Bronchial epithelial cell (primary cell): ENCODE data around the gene TMEM184C. TPM values are rescaled to one million over a fixed set of nuclear protein-coding genes. Genes with fewer than 3 reads are reported as not detected.
A peak's percentile ranks its signal among the peaks of the same experiment; 100 is the strongest.

Experiments
- DNase-seq: peaks from one replicate; pipeline ENCODE4 v3.0.0-alpha.2; 2010; ENCODE audit warnings: low read depth
- FAIRE-seq: peaks from 2 replicates; lab custom pipeline; 2011; peaks lifted over from hg19 to GRCh38; lab: Jason Lieb, UNC
- H3K27me3 ChIP-seq: 2 replicates; pipeline ENCODE4 v1.5.1; 2011; ENCODE audit warnings: low read length; ENCODE audit not compliant: control insufficient read depth, insufficient read depth
- H3K36me3 ChIP-seq: 2 replicates; pipeline ENCODE4 v1.5.1; 2011; ENCODE audit warnings: low read length; ENCODE audit not compliant: control insufficient read depth, insufficient read depth
- H3K4me3 ChIP-seq: 2 replicates; pipeline ENCODE4 v1.5.1; 2011; ENCODE audit warnings: mild to moderate bottlenecking, low read depth, low read length, control low read depth
- total RNA-seq: library from RNA; depleted of rRNA; stranded (reverse); fragments of >200 nt; gene quantifications from 2 replicates; pipeline ENCODE4 v1.2.1, GENCODE V29; 2014
- TF ChIP-seq, protein P1 (sequence below): IDR thresholded peaks from 2 replicates; pipeline ENCODE4 v1.5.1; 2011; ENCODE audit warnings: mild to moderate bottlenecking, moderate library complexity, low read length, control low read depth, inconsistent platforms; ENCODE audit not compliant: insufficient read depth, severe bottlenecking

The TMEM184C gene
- total RNA-seq, 1 donor from 2014 or later = 51.3 TPM

DNA sequence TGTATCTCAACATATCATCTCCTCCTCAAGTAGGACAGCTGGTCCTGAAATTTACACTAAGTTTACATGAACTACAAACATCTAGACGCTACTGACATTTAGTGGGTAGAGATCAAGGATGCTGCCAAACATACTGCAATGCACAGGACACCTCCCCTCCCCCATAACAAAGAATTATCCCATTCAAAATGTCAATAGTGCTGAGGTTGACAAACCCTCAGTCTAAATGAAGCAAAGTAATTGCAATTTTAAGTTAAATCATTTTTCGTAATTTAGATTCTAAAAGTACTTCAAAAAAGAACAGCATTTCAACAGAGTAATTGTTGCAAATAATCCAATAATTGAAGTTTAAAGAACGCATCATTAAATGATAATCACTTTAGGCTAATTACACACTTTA is 65.6 kb downstream of the TMEM184C start:
- DNase-seq (no peak), FAIRE-seq (no peak)
- H3K4me3 ChIP-seq = no peak overlapping the region
- TF ChIP-seq, protein P1, sequence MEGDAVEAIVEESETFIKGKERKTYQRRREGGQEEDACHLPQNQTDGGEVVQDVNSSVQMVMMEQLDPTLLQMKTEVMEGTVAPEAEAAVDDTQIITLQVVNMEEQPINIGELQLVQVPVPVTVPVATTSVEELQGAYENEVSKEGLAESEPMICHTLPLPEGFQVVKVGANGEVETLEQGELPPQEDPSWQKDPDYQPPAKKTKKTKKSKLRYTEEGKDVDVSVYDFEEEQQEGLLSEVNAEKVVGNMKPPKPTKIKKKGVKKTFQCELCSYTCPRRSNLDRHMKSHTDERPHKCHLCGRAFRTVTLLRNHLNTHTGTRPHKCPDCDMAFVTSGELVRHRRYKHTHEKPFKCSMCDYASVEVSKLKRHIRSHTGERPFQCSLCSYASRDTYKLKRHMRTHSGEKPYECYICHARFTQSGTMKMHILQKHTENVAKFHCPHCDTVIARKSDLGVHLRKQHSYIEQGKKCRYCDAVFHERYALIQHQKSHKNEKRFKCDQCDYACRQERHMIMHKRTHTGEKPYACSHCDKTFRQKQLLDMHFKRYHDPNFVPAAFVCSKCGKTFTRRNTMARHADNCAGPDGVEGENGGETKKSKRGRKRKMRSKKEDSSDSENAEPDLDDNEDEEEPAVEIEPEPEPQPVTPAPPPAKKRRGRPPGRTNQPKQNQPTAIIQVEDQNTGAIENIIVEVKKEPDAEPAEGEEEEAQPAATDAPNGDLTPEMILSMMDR = no peak
- H3K36me3 ChIP-seq = no peaks in the 10 kb centered on the region
- no peaks in the 10 kb centered on the region for H3K27me3 ChIP-seq

DNA sequence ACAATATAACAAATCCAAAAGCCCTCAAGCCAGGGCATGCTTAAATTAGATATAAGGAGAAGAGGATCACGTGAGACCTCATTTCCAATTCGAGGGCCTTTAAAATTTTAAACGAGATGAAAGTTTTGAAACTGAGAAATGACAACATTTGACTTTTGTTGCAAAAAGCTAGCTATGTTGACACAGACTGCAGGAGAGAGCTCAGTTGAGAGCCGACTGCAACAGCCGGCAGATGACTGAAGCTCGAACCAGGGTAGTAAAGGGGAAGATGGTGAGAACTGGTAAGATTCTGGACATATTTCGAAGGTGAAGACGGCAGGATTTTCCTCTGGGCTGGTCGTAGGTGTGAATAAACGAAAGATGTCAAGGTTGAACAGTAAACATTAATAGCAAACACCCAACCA is 66.0 kb downstream of the TMEM184C start:
- DNase-seq = peak; percentile 17
- no peaks in the 10 kb centered on the region for H3K27me3 ChIP-seq
- H3K36me3 ChIP-seq = no peaks in the 10 kb centered on the region
- peak overlapping the region; percentile 72 for H3K4me3 ChIP-seq
- FAIRE-seq = no peak
- TF ChIP-seq, protein P1 = no peak

DNA sequence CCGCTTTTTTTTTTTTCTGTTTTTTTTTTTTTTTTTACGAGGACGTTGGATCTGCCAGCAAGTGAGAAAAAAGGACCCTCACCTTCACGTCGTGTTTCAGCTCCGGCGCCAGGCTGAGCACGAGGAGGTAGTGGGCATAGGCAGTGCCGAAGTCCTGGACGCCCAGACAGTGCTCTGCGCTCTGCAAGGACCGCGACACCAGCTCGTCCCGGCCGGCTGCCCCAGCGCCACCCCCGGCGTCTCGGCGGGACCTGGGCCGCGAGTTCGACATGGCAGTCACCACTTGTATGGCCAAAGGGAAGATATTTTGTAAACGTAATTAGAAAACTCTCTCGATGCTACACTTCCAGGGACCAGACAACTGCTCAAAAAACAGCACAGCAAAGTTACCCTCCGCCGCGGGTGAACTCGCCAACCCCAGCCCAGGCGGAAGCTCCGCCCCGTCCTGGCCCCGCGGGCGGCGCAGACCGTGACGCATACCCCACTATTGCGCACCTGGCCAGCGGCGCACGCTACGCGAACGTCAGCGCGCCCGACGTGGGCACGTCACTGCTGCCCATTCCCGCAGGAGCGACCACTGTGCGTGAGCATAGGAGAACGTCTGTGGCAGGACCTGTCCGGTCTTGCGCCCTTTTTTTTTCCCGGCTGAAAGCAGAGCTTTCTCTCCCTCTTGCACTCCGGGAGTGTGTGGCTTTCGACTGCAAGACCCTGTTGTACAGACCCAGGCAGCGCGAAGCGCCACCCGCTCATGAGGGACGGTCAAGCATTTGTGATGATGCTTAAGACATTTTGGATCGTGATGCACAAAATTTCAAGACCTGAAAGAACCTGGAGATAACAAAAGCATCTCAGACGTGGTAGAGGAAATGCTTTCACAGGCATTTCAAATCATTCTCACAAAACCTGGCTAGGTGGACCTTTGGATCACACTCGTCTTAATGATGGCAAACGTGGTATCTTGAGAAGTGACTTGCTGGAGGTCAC is 66.8 kb downstream of the TMEM184C start, which contains the start of gene PRMT9:
TSS of gene PRMT9 (minus strand) at position 447 of the 984 bp plus-strand sequence. CDS start at position 271, 176 bp downstream.
- FAIRE-seq (no peak), DNase-seq (peak; percentile 77)
- no peaks in the 10 kb centered on the region for H3K27me3 ChIP-seq
- H3K36me3 ChIP-seq = no peaks in the 10 kb centered on the region
- H3K4me3 ChIP-seq = peak within 1 kb of the TSS; percentile 72
- TF ChIP-seq, protein P1 = no peak

DNA sequence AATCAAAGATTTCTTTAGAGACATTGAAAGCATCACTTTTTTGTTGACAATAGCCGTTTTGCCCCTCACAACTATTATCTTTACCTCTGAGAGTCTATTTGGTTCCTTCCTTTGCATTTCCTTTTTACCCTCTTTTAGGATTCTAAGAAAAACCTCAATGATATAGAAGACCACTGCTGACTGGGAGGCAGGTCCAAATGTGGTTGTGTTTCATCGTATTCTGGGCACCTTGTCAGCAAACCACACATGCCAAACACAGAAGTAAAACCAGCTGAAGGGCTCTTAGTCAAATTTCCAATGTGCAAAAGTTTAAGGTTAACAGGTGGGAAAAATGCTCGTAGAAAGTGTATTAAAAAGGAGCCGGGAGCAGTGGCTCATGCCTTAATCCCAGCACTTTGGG is 71.9 kb downstream of the TMEM184C start:
- TF ChIP-seq, protein P1 = no peak
- H3K36me3 ChIP-seq = no peaks in the 10 kb centered on the region
- H3K4me3 ChIP-seq = no peak overlapping the region
- FAIRE-seq (no peak), DNase-seq (no peak)
- H3K27me3 ChIP-seq = no peaks in the 10 kb centered on the region

DNA sequence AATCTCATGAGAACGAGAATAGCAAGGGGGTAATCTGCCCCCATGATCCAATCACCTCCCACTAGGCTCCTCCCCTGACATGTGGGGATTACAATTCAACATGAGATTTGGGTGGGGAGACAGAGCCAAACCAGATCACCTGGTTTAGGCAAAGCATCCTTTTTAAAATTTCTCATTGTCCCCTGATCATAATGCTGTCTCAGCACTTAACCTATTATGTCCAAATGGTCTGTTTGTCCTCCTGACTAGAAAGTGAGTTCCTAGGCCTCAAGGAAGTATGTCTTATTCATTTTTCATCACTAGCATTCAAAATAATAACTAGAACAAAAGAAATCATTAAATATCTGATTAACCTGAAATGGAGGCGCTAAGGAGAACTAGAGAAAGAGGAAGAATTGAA is 74.6 kb downstream of the TMEM184C start:
- FAIRE-seq (no peak), DNase-seq (no peak)
- TF ChIP-seq, protein P1 = no peak
- Histone ChIP-seq H3K27me3 (no peaks in the 10 kb centered on the region), H3K36me3 (no peaks in the 10 kb centered on the region), H3K4me3 (no peak overlapping the region)
